ENCODE data around the gene PCGF2.

- TF ChIP-seq, protein P1, sequence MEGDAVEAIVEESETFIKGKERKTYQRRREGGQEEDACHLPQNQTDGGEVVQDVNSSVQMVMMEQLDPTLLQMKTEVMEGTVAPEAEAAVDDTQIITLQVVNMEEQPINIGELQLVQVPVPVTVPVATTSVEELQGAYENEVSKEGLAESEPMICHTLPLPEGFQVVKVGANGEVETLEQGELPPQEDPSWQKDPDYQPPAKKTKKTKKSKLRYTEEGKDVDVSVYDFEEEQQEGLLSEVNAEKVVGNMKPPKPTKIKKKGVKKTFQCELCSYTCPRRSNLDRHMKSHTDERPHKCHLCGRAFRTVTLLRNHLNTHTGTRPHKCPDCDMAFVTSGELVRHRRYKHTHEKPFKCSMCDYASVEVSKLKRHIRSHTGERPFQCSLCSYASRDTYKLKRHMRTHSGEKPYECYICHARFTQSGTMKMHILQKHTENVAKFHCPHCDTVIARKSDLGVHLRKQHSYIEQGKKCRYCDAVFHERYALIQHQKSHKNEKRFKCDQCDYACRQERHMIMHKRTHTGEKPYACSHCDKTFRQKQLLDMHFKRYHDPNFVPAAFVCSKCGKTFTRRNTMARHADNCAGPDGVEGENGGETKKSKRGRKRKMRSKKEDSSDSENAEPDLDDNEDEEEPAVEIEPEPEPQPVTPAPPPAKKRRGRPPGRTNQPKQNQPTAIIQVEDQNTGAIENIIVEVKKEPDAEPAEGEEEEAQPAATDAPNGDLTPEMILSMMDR (IDR thresholded peaks at IDR 0.05; ENCODE audit: low read length) = peak; percentile 35
- no peak for TF ChIP-seq EZH2phosphoT487 (IDR thresholded peaks at IDR 0.05; ENCODE audit: low read length)
Measured at GRCh38 chr17:38761612-38762011, 13.5 kb upstream of the PCGF2 start.
